H9 (cell line): Measurements from ENCODE around the gene FREM1. TPM values are rescaled to one million over a fixed set of nuclear protein-coding genes. Genes with fewer than 3 reads are reported as not detected.

Source experiments
- DNase-seq: peaks from one replicate; pipeline ENCODE4 v3.0.0-alpha.2; 2017
- H2AFZ ChIP-seq: one replicate; pipeline ENCODE4 v1.6.1; 2013; ENCODE audit warnings: mild to moderate bottlenecking, low read length, control low read depth, moderate library complexity
- H2AK5ac ChIP-seq: 2 replicates; pipeline ENCODE4 v1.6.1; 2013; ENCODE audit warnings: low read length, control low read depth, mixed read lengths; ENCODE audit not compliant: insufficient read length
- H2BK120ac ChIP-seq: one replicate; pipeline ENCODE4 v1.6.1; 2013; ENCODE audit warnings: low read depth, mild to moderate bottlenecking, low read length, control low read depth, inconsistent platforms; ENCODE audit not compliant: poor library complexity, severe bottlenecking
- H2BK12ac ChIP-seq: 2 replicates; pipeline ENCODE4 v1.6.1; 2013; ENCODE audit warnings: low read length, control low read depth, mixed read lengths, low read depth; ENCODE audit not compliant: insufficient read length
- H2BK15ac ChIP-seq: 2 replicates; pipeline ENCODE4 v1.6.1; 2013; ENCODE audit warnings: low read depth, low read length, control low read depth
- H2BK20ac ChIP-seq: one replicate; pipeline ENCODE4 v1.6.1; 2013; ENCODE audit warnings: low read depth, mild to moderate bottlenecking, low read length, control low read depth, inconsistent platforms; ENCODE audit not compliant: poor library complexity, severe bottlenecking
- H2BK5ac ChIP-seq: 2 replicates; pipeline ENCODE4 v1.6.1; 2013; ENCODE audit warnings: low read length, control low read depth, mixed read lengths; ENCODE audit not compliant: insufficient read length
- H3K14ac ChIP-seq: 2 replicates; pipeline ENCODE4 v1.6.1; 2013; ENCODE audit warnings: low read length, control low read depth; ENCODE audit not compliant: insufficient read depth
- H3K18ac ChIP-seq: 2 replicates; pipeline ENCODE4 v1.6.1; 2013; ENCODE audit warnings: low read depth, mild to moderate bottlenecking, mixed read lengths, low read length, control low read depth; ENCODE audit not compliant: insufficient read length
- H3K23ac ChIP-seq: 2 replicates; pipeline ENCODE4 v1.6.1; 2013; ENCODE audit warnings: low read length, control low read depth, mixed read lengths, low read depth; ENCODE audit not compliant: insufficient read length
- H3K23me2 ChIP-seq: 2 replicates; pipeline ENCODE4 v1.6.1; 2013; ENCODE audit warnings: low read depth, mild to moderate bottlenecking, mixed read lengths, low read length, control low read depth; ENCODE audit not compliant: insufficient read length, poor library complexity, severe bottlenecking
- H3K27ac ChIP-seq: 2 replicates; pipeline ENCODE4 v1.5.1; 2013; ENCODE audit warnings: low read length, control low read depth, mixed read lengths, low read depth; ENCODE audit not compliant: insufficient read length
- H3K27me3 ChIP-seq: 2 replicates; pipeline ENCODE4 v1.6.1; 2013; ENCODE audit warnings: low read length, control low read depth, inconsistent platforms; ENCODE audit not compliant: insufficient read depth
- H3K4ac ChIP-seq: 2 replicates; pipeline ENCODE4 v1.6.1; 2013; ENCODE audit warnings: low read depth, mild to moderate bottlenecking, control low read depth, inconsistent platforms, low read length, moderate library complexity
- H3K4me1 ChIP-seq: 2 replicates; pipeline ENCODE4 v1.6.1; 2013; ENCODE audit warnings: low read length, control low read depth, inconsistent platforms; ENCODE audit not compliant: insufficient read depth
- H3K4me2 ChIP-seq: 2 replicates; pipeline ENCODE4 v1.6.1; 2013; ENCODE audit warnings: low read length, control low read depth, mixed read lengths; ENCODE audit not compliant: insufficient read length, insufficient read depth
- H3K56ac ChIP-seq: 2 replicates; pipeline ENCODE4 v1.6.1; 2013; ENCODE audit warnings: low read depth, mild to moderate bottlenecking, mixed read lengths, low read length, control low read depth; ENCODE audit not compliant: insufficient read length
- H3K79me1 ChIP-seq: 2 replicates; pipeline ENCODE4 v1.6.1; 2013; ENCODE audit warnings: low read depth, mild to moderate bottlenecking, moderate library complexity, low read length, control low read depth, inconsistent platforms; ENCODE audit not compliant: insufficient read depth, poor library complexity, severe bottlenecking
- H3K79me2 ChIP-seq: 2 replicates; pipeline ENCODE4 v1.6.1; 2013; ENCODE audit warnings: low read length, control low read depth, inconsistent platforms; ENCODE audit not compliant: insufficient read depth
- H3K9ac ChIP-seq: 2 replicates; pipeline ENCODE4 v1.6.1; 2013; ENCODE audit warnings: low read length, control low read depth, mixed read lengths; ENCODE audit not compliant: insufficient read length; ENCODE audit errors: extremely low read depth
- H3K9me3 ChIP-seq: one replicate; pipeline ENCODE4 v1.6.1; 2013; ENCODE audit warnings: low read depth, low read length, inconsistent platforms; ENCODE audit not compliant: control insufficient read depth
- H3T11ph ChIP-seq: one replicate; pipeline ENCODE4 v1.6.1; 2013; ENCODE audit warnings: mild to moderate bottlenecking, low read length, control low read depth, inconsistent platforms
- H4K20me1 ChIP-seq: one replicate; pipeline ENCODE4 v1.6.1; 2013; ENCODE audit not compliant: control insufficient read depth, insufficient read length, insufficient read depth
- H4K5ac ChIP-seq: 2 replicates; pipeline ENCODE4 v1.6.1; 2013; ENCODE audit warnings: low read depth, mild to moderate bottlenecking, mixed read lengths, low read length, control low read depth; ENCODE audit not compliant: insufficient read length
- H4K8ac ChIP-seq: replicated peaks from 2 replicates; pipeline ENCODE4 v1.6.1; 2013; ENCODE audit warnings: low read length, control low read depth, mixed read lengths, low read depth; ENCODE audit not compliant: insufficient read length
- H4K91ac ChIP-seq: 2 replicates; pipeline ENCODE4 v1.6.1; 2013; ENCODE audit warnings: low read depth, mild to moderate bottlenecking, moderate library complexity, mixed read lengths, low read length, control low read depth; ENCODE audit not compliant: insufficient read length
- H3K27ac Mint-ChIP-seq, 3 experiments: 2 replicates in 2 of 3; 3 replicates in 1 of 3; pipeline ENCODE4 v1.8.0; 2020 to 2021; ENCODE audit warnings: mixed read lengths in 3 of 3, mild to moderate bottlenecking in 1 of 3, moderate library complexity in 1 of 3
- H3K27me3 Mint-ChIP-seq: 2 replicates; pipeline ENCODE4 v1.8.0; 2021; ENCODE audit warnings: low read depth, mild to moderate bottlenecking, moderate library complexity, mixed read lengths
- H3K36me3 Mint-ChIP-seq, 3 experiments: 2 replicates in 2 of 3; 3 replicates in 1 of 3; pipeline ENCODE4 v1.8.0; 2020 to 2021; ENCODE audit warnings: low read depth in 3 of 3, mixed read lengths in 3 of 3; ENCODE audit not compliant: insufficient read depth in 1 of 3
- H3K4me1 Mint-ChIP-seq, 2 experiments: 2 replicates each; pipeline ENCODE4 v1.8.0; 2020; ENCODE audit warnings: mixed read lengths in 2 of 2
- H3K4me3 Mint-ChIP-seq, 2 experiments: 2 replicates in 1 of 2; 3 replicates in 1 of 2; pipeline ENCODE4 v1.8.0; 2020 to 2021; ENCODE audit warnings: mild to moderate bottlenecking in 2 of 2, mixed read lengths in 2 of 2, moderate library complexity in 1 of 2
- H3K9me3 Mint-ChIP-seq, 2 experiments: 2 replicates in 1 of 2; 3 replicates in 1 of 2; pipeline ENCODE4 v1.8.0; 2020; ENCODE audit warnings: mild to moderate bottlenecking in 2 of 2, mixed read lengths in 2 of 2, moderate library complexity in 1 of 2
- WGBS: extraction: QIAGEN DNeasy Blood & Tissue Kit; methylation state at CpG from one replicate; pipeline ENCODE4 v1.1.7; 2013; ENCODE audit warnings: missing lambda C conversion rate, low lambda C conversion rate, mixed read lengths; ENCODE audit not compliant: insufficient read length; ENCODE audit errors: extremely low coverage; 5-methylcytosine and 5-hydroxymethylcytosine counted together
- total RNA-seq: library from RNA; stranded (reverse); gene quantifications from 2 replicates; pipeline ENCODE4 v1.2.1, GENCODE V29; 2021
- TF ChIP-seq, protein P1 (sequence below): fragments of 200-600 bp; sonication (generic); conservative IDR thresholded peaks from 3 replicates; pipeline ENCODE4 v1.8.0; 2021; ENCODE audit warnings: antibody characterized with exemption, mild to moderate bottlenecking

FREM1 gene
- total RNA-seq, 1 experiment from 2014 or later: 0.44 TPM

DNA sequence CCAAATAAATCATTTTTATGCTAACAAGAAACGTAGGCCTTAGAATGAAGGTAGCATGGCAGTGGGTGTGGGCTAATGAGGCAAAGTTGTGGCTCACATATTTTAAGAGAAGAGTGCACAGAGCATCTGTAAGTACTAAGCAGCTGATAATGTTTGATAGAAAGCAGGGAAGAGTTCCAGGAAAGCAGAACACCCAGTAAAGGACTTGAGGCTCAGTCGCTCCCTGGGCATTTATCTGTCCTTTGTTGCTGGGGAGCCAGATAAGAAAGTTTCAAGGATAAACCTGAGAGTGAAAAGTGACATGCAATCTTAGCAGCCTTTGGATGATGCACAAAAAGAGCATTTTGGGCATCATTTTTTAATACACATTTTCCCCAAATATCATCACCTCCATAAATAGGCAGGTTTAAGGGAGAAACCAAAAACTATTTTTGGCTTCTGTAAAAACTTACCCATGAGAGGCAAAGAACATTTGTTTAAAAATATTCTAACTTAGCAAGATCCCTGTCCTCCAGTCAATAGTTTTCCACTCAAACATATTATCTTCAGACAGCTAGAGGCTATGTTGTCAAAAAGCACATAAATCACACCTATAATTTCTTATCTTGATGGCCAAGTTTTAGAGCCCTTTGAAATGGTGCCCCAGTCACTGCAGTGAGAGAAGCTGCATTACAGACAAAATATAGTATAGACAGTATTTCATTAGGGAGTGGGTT lies 3.4 kb downstream of the FREM1 start:
- Histone ChIP-seq H3K18ac (no peak overlapping the region), H2BK15ac (no peak overlapping the region), H3K27me3 (no peaks in the 10 kb centered on the region), H3K14ac (no peak overlapping the region), H2BK5ac (no peak overlapping the region), H4K91ac (no peak overlapping the region), H3K4ac (no peak overlapping the region), H4K8ac (no peak overlapping the region), H3K4me2 (no peak overlapping the region), H3K9ac (no peak overlapping the region), H3K79me2 (no peaks in the 10 kb centered on the region), H3K9me3 (no peaks in the 10 kb centered on the region), H3K23ac (no peak overlapping the region), H2AFZ (no peak overlapping the region), H4K20me1 (no peaks in the 10 kb centered on the region), H3K79me1 (no peaks in the 10 kb centered on the region), H3K27ac (no peak overlapping the region), H3K23me2 (peaks cover 4% of the 10 kb centered on the region), H3T11ph (no peak overlapping the region), H2AK5ac (no peak overlapping the region), H3K56ac (no peak overlapping the region), H4K5ac (no peak overlapping the region), H2BK20ac (no peak overlapping the region), H2BK12ac (no peak overlapping the region), H2BK120ac (no peak overlapping the region), H3K4me1 (peaks cover 15% of the 10 kb centered on the region)
- Mint-ChIP-seq H3K36me3 (no peaks in the 10 kb centered on the region), H3K9me3 (no peaks in the 10 kb centered on the region), H3K27ac (peak overlapping the region; percentile 3 to 59 (median 7); a peak in 4 of 7 replicates), H3K4me3 (no peak overlapping the region), H3K4me1 (peaks cover 28 to 36% of the 10 kb centered on the region in 2 experiments), H3K27me3 (no peaks in the 10 kb centered on the region)
- no peak for DNase-seq
- WGBS: no CpG with 5 or more reads among the region's 2 CpGs
- TF ChIP-seq, protein P1, sequence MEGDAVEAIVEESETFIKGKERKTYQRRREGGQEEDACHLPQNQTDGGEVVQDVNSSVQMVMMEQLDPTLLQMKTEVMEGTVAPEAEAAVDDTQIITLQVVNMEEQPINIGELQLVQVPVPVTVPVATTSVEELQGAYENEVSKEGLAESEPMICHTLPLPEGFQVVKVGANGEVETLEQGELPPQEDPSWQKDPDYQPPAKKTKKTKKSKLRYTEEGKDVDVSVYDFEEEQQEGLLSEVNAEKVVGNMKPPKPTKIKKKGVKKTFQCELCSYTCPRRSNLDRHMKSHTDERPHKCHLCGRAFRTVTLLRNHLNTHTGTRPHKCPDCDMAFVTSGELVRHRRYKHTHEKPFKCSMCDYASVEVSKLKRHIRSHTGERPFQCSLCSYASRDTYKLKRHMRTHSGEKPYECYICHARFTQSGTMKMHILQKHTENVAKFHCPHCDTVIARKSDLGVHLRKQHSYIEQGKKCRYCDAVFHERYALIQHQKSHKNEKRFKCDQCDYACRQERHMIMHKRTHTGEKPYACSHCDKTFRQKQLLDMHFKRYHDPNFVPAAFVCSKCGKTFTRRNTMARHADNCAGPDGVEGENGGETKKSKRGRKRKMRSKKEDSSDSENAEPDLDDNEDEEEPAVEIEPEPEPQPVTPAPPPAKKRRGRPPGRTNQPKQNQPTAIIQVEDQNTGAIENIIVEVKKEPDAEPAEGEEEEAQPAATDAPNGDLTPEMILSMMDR: no peak
